HepG2 (cell line): ENCODE measurements around the gene KIF2C. TPM values are rescaled to one million over a fixed set of nuclear protein-coding genes. Genes with fewer than 3 reads are reported as not detected.

ENCODE experiments used
- ETV5 ChIP-seq: IDR thresholded peaks from 2 replicates; pipeline ENCODE4 v1.6.1; 2018; ENCODE audit warnings: missing biosample characterization, missing genetic modification reagents, inconsistent platforms, borderline replicate concordance
- HES4 ChIP-seq: sonication (generic); formaldehyde crosslinking; IDR thresholded peaks from 2 replicates; pipeline ENCODE4 v1.9.0; 2021; ENCODE audit warnings: mild to moderate bottlenecking, missing genetic modification reagents, borderline replicate concordance
- JUN ChIP-seq: sonication (generic); formaldehyde crosslinking; IDR thresholded peaks from 2 replicates; pipeline ENCODE4 v1.4.0; 2020; ENCODE audit warnings: mild to moderate bottlenecking, missing genetic modification reagents
- JUND ChIP-seq: sonication (generic); formaldehyde crosslinking; IDR thresholded peaks from 2 replicates; pipeline ENCODE4 v1.8.0; 2022; ENCODE audit warnings: mild to moderate bottlenecking, missing genetic modification reagents
- KAT2B ChIP-seq: fragments of 150-350 bp; IDR thresholded peaks from 2 replicates; pipeline ENCODE4 v1.6.1; 2014; ENCODE audit warnings: low read depth, low read length, borderline replicate concordance
- KAT7 ChIP-seq: IDR thresholded peaks from 2 replicates; pipeline ENCODE4 v1.6.1; 2018; ENCODE audit warnings: borderline replicate concordance, missing compliant biosample characterization
- NFIC ChIP-seq: IDR thresholded peaks from 2 replicates; pipeline ENCODE4 v1.6.1; 2012; ENCODE audit warnings: mild to moderate bottlenecking, low read length, inconsistent platforms
- NFYC ChIP-seq: IDR thresholded peaks from 2 replicates; pipeline ENCODE4 v1.6.1; 2016; ENCODE audit warnings: missing genetic modification reagents, missing compliant biosample characterization
- RAD21 ChIP-seq: fragments of 450-650 bp; formaldehyde crosslinking; IDR thresholded peaks from 2 replicates; pipeline ENCODE4 v1.5.0; 2020; ENCODE audit warnings: mild to moderate bottlenecking
- REL ChIP-seq: sonication (generic); formaldehyde crosslinking; conservative IDR thresholded peaks from 2 replicates; pipeline ENCODE4 v1.8.0; 2022; ENCODE audit warnings: mild to moderate bottlenecking, missing genetic modification reagents, moderate library complexity
- RELA ChIP-seq: sonication (generic); formaldehyde crosslinking; IDR thresholded peaks from 2 replicates; pipeline ENCODE4 v1.4.0; 2020; ENCODE audit warnings: missing genetic modification reagents
- RFX3 ChIP-seq: IDR thresholded peaks from 2 replicates; pipeline ENCODE4 v1.6.1; 2016; ENCODE audit warnings: missing biosample characterization, missing genetic modification reagents
- SKI ChIP-seq: fragments of 450-650 bp; IDR thresholded peaks from one replicate; pipeline ENCODE4 v1.6.1; 2018; ENCODE audit warnings: mild to moderate bottlenecking; ENCODE audit not compliant: partially characterized antibody
- SNRNP70 ChIP-seq: fragments of 200-400 bp; formaldehyde crosslinking; IDR thresholded peaks from 2 replicates; pipeline ENCODE4 v1.6.1; 2017; ENCODE audit warnings: mild to moderate bottlenecking, low read depth, low read length, moderate library complexity
- SP5 ChIP-seq: IDR thresholded peaks from 2 replicates; pipeline ENCODE4 v1.6.1; 2016; ENCODE audit warnings: low read depth, borderline replicate concordance
- SUZ12 ChIP-seq: fragments of 150-350 bp; IDR thresholded peaks from 2 replicates; pipeline ENCODE4 v1.6.1; 2014; ENCODE audit warnings: low read depth, low read length
- SYNCRIP ChIP-seq: fragments of 200-400 bp; formaldehyde crosslinking; IDR thresholded peaks from 2 replicates; pipeline ENCODE4 v1.6.1; 2018; ENCODE audit warnings: mild to moderate bottlenecking, low read depth, low read length; ENCODE audit not compliant: insufficient read depth
- YY1 ChIP-seq: IDR thresholded peaks from 2 replicates; pipeline ENCODE4 v1.6.1; 2011; ENCODE audit warnings: low read length, low read depth, moderate library complexity, mild to moderate bottlenecking; ENCODE audit not compliant: insufficient read depth, insufficient replicate concordance
- ZFP36L1 ChIP-seq: sonication (generic); formaldehyde crosslinking; IDR thresholded peaks from 2 replicates; pipeline ENCODE4 v1.8.0; 2022; ENCODE audit warnings: mild to moderate bottlenecking, missing genetic modification reagents, moderate library complexity
- polyA plus RNA-seq, 8 experiments: library from polyadenylated mRNA; depleted of rRNA in 3 of 8; stranded (reverse) in 7 of 8; unstranded in 1 of 8; fragments of >200 nt; fragmentation: Illumina TruSeq in 4 of 8; extraction: Trizol in 4 of 8; gene quantifications; 2 replicates each; pipeline versions ENCODE4 v1.2.1 to v1.2.3, GENCODE V29; 2011 to 2016; ENCODE audit warnings: low read depth in 4 of 8, missing spikeins in 1 of 8, mixed read lengths in 1 of 8; ENCODE audit not compliant: insufficient read depth in 1 of 8
- total RNA-seq, 5 experiments: library from RNA; depleted of rRNA; stranded (reverse); fragments of >200 nt; fragmentation: Illumina TruSeq; extraction: Trizol; gene quantifications; 2 replicates each; pipeline ENCODE4 v1.2.3, GENCODE V29; 2016; ENCODE audit warnings: low read depth in 1 of 5
- TF ChIP-seq, protein P1 (sequence below): sonication (generic); formaldehyde crosslinking; IDR thresholded peaks from 2 replicates; pipeline ENCODE4 v1.8.0; 2022; ENCODE audit warnings: mild to moderate bottlenecking, missing genetic modification reagents, borderline replicate concordance
- TF ChIP-seq, protein P2 (sequence below): sonication (generic); formaldehyde crosslinking; IDR thresholded peaks from 2 replicates; pipeline ENCODE4 v1.8.1; 2023; ENCODE audit warnings: mild to moderate bottlenecking, inconsistent platforms, moderate library complexity, missing genetic modification reagents, borderline replicate concordance
- TF ChIP-seq, protein P3 (sequence below): sonication (generic); formaldehyde crosslinking; IDR thresholded peaks from 2 replicates; pipeline ENCODE4 v1.4.0; 2020; ENCODE audit warnings: low read depth, missing genetic modification reagents
- TF ChIP-seq, protein P4 (sequence below): sonication (generic); formaldehyde crosslinking; IDR thresholded peaks from 2 replicates; pipeline ENCODE4 v1.4.0; 2020; ENCODE audit warnings: missing genetic modification reagents, low read depth, mild to moderate bottlenecking, borderline replicate concordance

The KIF2C gene
- total and polyA plus RNA-seq, 2 of the 13 experiments (the other 11 are each of a cell fraction or from before 2014, with no cell fraction given), result 29.7 to 53.7 TPM

- no peak for TF ChIP-seq JUN (CRISPR knock-in tag)
- no peak for TF ChIP-seq RELA
- TF ChIP-seq, protein P1, sequence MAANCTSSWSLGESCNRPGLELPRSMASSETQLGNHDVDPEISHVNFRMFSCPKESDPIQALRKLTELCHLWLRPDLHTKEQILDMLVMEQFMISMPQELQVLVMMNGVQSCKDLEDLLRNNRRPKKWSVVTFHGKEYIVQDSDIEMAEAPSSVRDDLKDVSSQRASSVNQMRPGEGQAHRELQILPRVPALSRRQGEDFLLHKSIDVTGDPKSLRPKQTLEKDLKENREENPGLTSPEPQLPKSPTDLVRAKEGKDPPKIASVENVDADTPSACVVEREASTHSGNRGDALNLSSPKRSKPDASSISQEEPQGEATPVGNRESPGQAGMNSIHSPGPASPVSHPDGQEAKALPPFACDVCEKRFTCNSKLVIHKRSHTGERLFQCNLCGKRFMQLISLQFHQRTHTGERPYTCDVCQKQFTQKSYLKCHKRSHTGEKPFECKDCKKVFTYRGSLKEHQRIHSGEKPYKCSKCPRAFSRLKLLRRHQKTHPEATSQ, result no peak
- TF ChIP-seq, protein P2, sequence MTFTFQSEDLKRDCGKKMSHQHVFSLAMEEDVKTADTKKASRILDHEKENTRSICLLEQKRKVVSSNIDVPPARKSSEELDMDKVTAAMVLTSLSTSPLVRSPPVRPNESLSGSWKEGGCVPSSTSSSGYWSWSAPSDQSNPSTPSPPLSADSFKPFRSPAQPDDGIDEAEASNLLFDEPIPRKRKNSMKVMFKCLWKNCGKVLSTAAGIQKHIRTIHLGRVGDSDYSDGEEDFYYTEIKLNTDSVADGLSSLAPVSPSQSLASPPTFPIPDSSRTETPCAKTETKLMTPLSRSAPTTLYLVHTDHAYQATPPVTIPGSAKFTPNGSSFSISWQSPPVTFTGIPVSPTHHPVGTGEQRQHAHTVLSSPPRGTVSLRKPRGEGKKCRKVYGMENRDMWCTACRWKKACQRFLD, result no peak
- TF ChIP-seq NFIC, result no peak
- TF ChIP-seq, protein P3, sequence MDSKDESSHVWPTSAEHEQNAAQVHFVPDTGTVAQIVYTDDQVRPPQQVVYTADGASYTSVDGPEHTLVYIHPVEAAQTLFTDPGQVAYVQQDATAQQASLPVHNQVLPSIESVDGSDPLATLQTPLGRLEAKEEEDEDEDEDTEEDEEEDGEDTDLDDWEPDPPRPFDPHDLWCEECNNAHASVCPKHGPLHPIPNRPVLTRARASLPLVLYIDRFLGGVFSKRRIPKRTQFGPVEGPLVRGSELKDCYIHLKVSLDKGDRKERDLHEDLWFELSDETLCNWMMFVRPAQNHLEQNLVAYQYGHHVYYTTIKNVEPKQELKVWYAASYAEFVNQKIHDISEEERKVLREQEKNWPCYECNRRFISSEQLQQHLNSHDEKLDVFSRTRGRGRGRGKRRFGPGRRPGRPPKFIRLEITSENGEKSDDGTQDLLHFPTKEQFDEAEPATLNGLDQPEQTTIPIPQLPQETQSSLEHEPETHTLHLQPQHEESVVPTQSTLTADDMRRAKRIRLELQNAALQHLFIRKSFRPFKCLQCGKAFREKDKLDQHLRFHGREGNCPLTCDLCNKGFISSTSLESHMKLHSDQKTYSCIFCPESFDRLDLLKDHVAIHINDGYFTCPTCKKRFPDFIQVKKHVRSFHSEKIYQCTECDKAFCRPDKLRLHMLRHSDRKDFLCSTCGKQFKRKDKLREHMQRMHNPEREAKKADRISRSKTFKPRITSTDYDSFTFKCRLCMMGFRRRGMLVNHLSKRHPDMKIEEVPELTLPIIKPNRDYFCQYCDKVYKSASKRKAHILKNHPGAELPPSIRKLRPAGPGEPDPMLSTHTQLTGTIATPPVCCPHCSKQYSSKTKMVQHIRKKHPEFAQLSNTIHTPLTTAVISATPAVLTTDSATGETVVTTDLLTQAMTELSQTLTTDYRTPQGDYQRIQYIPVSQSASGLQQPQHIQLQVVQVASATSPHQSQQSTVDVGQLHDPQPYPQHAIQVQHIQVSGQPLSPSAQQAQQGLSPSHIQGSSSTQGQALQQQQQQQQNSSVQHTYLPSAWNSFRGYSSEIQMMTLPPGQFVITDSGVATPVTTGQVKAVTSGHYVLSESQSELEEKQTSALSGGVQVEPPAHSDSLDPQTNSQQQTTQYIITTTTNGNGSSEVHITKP (CRISPR knock-in tag), result no peak
- no peak for TF ChIP-seq SUZ12
- no peak for TF ChIP-seq SNRNP70
- TF ChIP-seq SP5, result no peak; the same call in 1 of the 2 replicates
- no peak for TF ChIP-seq SYNCRIP
- no peak for TF ChIP-seq REL (CRISPR knock-in tag)
- TF ChIP-seq ETV5, result peak; percentile 57; the same call in 1 of the 2 replicates
- no peak for TF ChIP-seq JUND
- TF ChIP-seq KAT7 (CRISPR knock-in tag), result no peak
- no peak for TF ChIP-seq ZFP36L1
- TF ChIP-seq KAT2B, result no peak
- no peak for TF ChIP-seq NFYC (CRISPR knock-in tag)
- TF ChIP-seq RAD21 (CRISPR knock-in tag), result peak; percentile 28; the same call in 1 of the 2 replicates
- TF ChIP-seq, protein P4, sequence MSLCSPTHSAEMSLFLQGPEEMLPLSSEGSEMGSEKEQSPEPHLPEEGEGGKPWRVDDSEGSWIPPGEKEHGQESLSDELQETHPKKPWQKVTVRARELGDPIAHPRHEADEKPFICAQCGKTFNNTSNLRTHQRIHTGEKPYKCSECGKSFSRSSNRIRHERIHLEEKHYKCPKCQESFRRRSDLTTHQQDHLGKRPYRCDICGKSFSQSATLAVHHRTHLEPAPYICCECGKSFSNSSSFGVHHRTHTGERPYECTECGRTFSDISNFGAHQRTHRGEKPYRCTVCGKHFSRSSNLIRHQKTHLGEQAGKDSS (CRISPR knock-in tag), result 0 out of 2 replicates have a peak, but pooled peaks have one; percentile 47
- TF ChIP-seq RFX3, result no peak
- peak; percentile 11 for TF ChIP-seq YY1
- TF ChIP-seq SKI, result no peak
- TF ChIP-seq HES4 (CRISPR knock-in tag), result no peak
These were observed 69.6 kb downstream of the KIF2C start (continued) for GRCh38 chr1:44808938-44809917.
